Panc1 (cell line): ENCODE results near the gene ADGRF5. TPM values are rescaled to one million over a fixed set of nuclear protein-coding genes. Genes with fewer than 3 reads are reported as not detected.
"Not testable (repeated sequence)": the region's sequence is repeated elsewhere in the genome, so short reads cannot be mapped to it uniquely, and the experiment has no call there.

ENCODE experiments used
- ATAC-seq: fragments of 200-7000 bp; cut with Tn5 transposase; 2 replicates; pipeline ENCODE4 v1.9.1; 2020; ENCODE audit warnings: mild to moderate bottlenecking, moderate library complexity
- BruUV-seq: library from RNA; stranded (reverse); fragments of 400-500 nt; replicated peaks from 2 replicates; lab custom pipeline; 2021; lab: Mats Ljungman, UMichigan
- CTCF ChIA-PET: fragments of 300-600 bp; sonication (Branson Sonifier 250); formaldehyde crosslinking; loops from one replicate; lab custom pipeline; 2022; ENCODE audit warnings: antibody characterized with exemption; lab: Charles Lee
- POLR2A ChIA-PET: fragments of 300-600 bp; sonication (Branson Sonifier 250); formaldehyde crosslinking; loops from one replicate; lab custom pipeline; 2022; ENCODE audit warnings: antibody characterized with exemption; lab: Charles Lee
- DNase-seq: peaks from one replicate; pipeline ENCODE4 v3.0.0-alpha.2; 2010; ENCODE audit warnings: low read depth, low spot score
- H3K27ac ChIP-seq: 2 replicates; pipeline ENCODE4 v1.5.1; 2011; ENCODE audit warnings: mild to moderate bottlenecking, low read length, inconsistent platforms
- H3K27me3 ChIP-seq: fragments of 200-500 bp; sonication (Bioruptor generic); 2 replicates; pipeline ENCODE4 v1.6.0; 2014; ENCODE audit warnings: low read length, inconsistent platforms; ENCODE audit not compliant: control insufficient read depth, insufficient read depth
- H3K36me3 ChIP-seq: fragments of 200-500 bp; sonication (Bioruptor generic); 2 replicates; pipeline ENCODE4 v1.5.1; 2014; ENCODE audit warnings: inconsistent platforms, mild to moderate bottlenecking, low read length, moderate library complexity; ENCODE audit not compliant: control insufficient read depth, insufficient read depth
- H3K4me1 ChIP-seq: 2 replicates; pipeline ENCODE4 v1.5.1; 2011; ENCODE audit warnings: inconsistent platforms, mild to moderate bottlenecking, low read length, moderate library complexity; ENCODE audit not compliant: control insufficient read depth, insufficient read depth
- H3K4me3 ChIP-seq, 2 experiments: 2 replicates each; pipeline ENCODE4 v1.5.1; 2011 to 2012; ENCODE audit warnings: low read depth in 2 of 2, low read length in 2 of 2, mild to moderate bottlenecking in 2 of 2, inconsistent platforms in 1 of 2, moderate library complexity in 1 of 2
- H3K9me3 ChIP-seq: fragments of 200-500 bp; sonication (Bioruptor generic); 2 replicates; pipeline ENCODE4 v1.5.1; 2014; ENCODE audit warnings: low read depth, mild to moderate bottlenecking, inconsistent platforms, low read length, moderate library complexity; ENCODE audit not compliant: control insufficient read depth, insufficient read depth
- CTCF ChIP-seq: fragments of 450-650 bp; IDR thresholded peaks from 2 replicates; pipeline ENCODE4 v1.5.1; 2017; ENCODE audit warnings: mild to moderate bottlenecking
- POLR2AphosphoS5 ChIP-seq: IDR thresholded peaks from 2 replicates; pipeline ENCODE4 v1.6.1; 2012; ENCODE audit warnings: mild to moderate bottlenecking, low read depth, low read length, moderate library complexity
- REST ChIP-seq, 2 experiments: IDR thresholded peaks; 2 replicates each; pipeline ENCODE4 v1.6.1; 2011 to 2012; ENCODE audit warnings: low read depth in 2 of 2, control low read depth in 1 of 2, low read length in 1 of 2, mild to moderate bottlenecking in 1 of 2, moderate library complexity in 1 of 2; ENCODE audit not compliant: insufficient read depth in 1 of 2
- SIN3A ChIP-seq: IDR thresholded peaks from 2 replicates; pipeline ENCODE4 v1.6.1; 2012; ENCODE audit warnings: low read depth, mild to moderate bottlenecking, low read length, moderate library complexity, borderline replicate concordance; ENCODE audit not compliant: insufficient read depth
- TCF7L2 ChIP-seq: IDR thresholded peaks from 2 replicates; pipeline ENCODE4 v1.6.1; 2011; ENCODE audit warnings: mild to moderate bottlenecking, low read depth, low read length, inconsistent platforms
- in situ Hi-C: cut with HindIII; loops from 2 replicates; pipeline ENCODE4 v1.10.0; 2016; ENCODE audit warnings: low sequenced_read_pairs, low pct_unique_long_range_greater_than_20kb
- intact Hi-C: fragments of 100-400 bp; cut with micrococcal nuclease; formaldehyde crosslinking; loops from one replicate; pipeline ENCODE4 v1.10.0; 2022; ENCODE audit not compliant: unreplicated experiment
- total RNA-seq: library from RNA; stranded (reverse); gene quantifications from one replicate; pipeline ENCODE4 v1.2.1, GENCODE V29; 2021; ENCODE audit not compliant: unreplicated experiment

Gene ADGRF5
- total RNA-seq, 1 experiment from 2014 or later: 0.18 TPM

GRCh38 chr6:46845126-46845525, 76.6 kb downstream of the ADGRF5 start:
- Histone ChIP-seq H3K36me3 (no peaks in the 10 kb centered on the region; the same call in 1 of the 2 replicates), H3K4me3 (no peak overlapping the region), H3K27ac (no peak overlapping the region), H3K4me1 (peaks cover 4% of the 10 kb centered on the region), H3K27me3 (no peaks in the 10 kb centered on the region), H3K9me3 (0 out of 2 replicates have a peak, but pooled peaks cover 2% of the 10 kb centered on the region)
- ChIA-PET POLR2A (no interaction called here), CTCF (no interaction called here)
- intact Hi-C loops (no loop called here), in situ Hi-C loops (no loop called here)
- ATAC-seq (no peak), DNase-seq (no peak)
- no TSS peak for BruUV-seq
- TF ChIP-seq CTCF: no peak

GRCh38 chr6:46842252-46842846, 79.4 kb downstream of the ADGRF5 start:
- POLR2A ChIA-PET, ATAC-seq, CTCF ChIA-PET, H3K4me1 ChIP-seq, H3K4me3 ChIP-seq, in situ Hi-C loops, intact Hi-C loops, H3K36me3 ChIP-seq, DNase-seq, H3K27me3 ChIP-seq, BruUV-seq, H3K27ac ChIP-seq, H3K9me3 ChIP-seq: not testable (repeated sequence)

GRCh38 chr6:46838033-46838432, 83.7 kb downstream of the ADGRF5 start:
- no TSS peak for BruUV-seq
- 0 out of 2 replicates have a peak, but pooled peaks cover 2% of the 10 kb centered on the region for H3K9me3 ChIP-seq
- H3K4me1 ChIP-seq: no peaks in the 10 kb centered on the region
- ChIA-PET CTCF (no interaction called here), POLR2A (no interaction called here)
- no peaks in the 10 kb centered on the region for H3K36me3 ChIP-seq
- no peaks in the 10 kb centered on the region for H3K27me3 ChIP-seq
- in situ Hi-C loops: no loop called here
- TF ChIP-seq SIN3A (no peak), POLR2AphosphoS5 (no peak), REST (IDR thresholded peaks at IDR 0.05; ENCODE audit: insufficient read depth in 1 of 2, low read depth in 2 of 2, low read length in 1 of 2) (no peak), TCF7L2 (no peak), CTCF (no peak)
- no peak overlapping the region for H3K27ac ChIP-seq
- intact Hi-C loops: no loop called here
- H3K4me3 ChIP-seq: no peak overlapping the region
- no peak for DNase-seq
- ATAC-seq: no peak

- H3K4me1 ChIP-seq, ATAC-seq, H3K27ac ChIP-seq, BruUV-seq, DNase-seq, POLR2A ChIA-PET, H3K27me3 ChIP-seq, intact Hi-C loops, in situ Hi-C loops, H3K9me3 ChIP-seq, H3K4me3 ChIP-seq, CTCF ChIA-PET, H3K36me3 ChIP-seq: not testable (repeated sequence)
Measured at GRCh38 chr6:46834991-46835390, 86.7 kb downstream of the ADGRF5 start.
